ENCODE data around the gene ERC2.

ERC2 gene

GRCh38 chr3:55620351-55621025 lies 847.8 kb downstream of the ERC2 start:
- no peaks in the 10 kb centered on the region for H3K27me3 ChIP-seq (ENCODE audit: control insufficient read depth, insufficient read depth, low read length)
- H3K79me2 ChIP-seq, result no peaks in the 10 kb centered on the region
- no peak overlapping the region for H3K4me2 ChIP-seq (ENCODE audit: low read length)
- H3K9ac ChIP-seq, result no peak overlapping the region
- TF ChIP-seq, protein P1, sequence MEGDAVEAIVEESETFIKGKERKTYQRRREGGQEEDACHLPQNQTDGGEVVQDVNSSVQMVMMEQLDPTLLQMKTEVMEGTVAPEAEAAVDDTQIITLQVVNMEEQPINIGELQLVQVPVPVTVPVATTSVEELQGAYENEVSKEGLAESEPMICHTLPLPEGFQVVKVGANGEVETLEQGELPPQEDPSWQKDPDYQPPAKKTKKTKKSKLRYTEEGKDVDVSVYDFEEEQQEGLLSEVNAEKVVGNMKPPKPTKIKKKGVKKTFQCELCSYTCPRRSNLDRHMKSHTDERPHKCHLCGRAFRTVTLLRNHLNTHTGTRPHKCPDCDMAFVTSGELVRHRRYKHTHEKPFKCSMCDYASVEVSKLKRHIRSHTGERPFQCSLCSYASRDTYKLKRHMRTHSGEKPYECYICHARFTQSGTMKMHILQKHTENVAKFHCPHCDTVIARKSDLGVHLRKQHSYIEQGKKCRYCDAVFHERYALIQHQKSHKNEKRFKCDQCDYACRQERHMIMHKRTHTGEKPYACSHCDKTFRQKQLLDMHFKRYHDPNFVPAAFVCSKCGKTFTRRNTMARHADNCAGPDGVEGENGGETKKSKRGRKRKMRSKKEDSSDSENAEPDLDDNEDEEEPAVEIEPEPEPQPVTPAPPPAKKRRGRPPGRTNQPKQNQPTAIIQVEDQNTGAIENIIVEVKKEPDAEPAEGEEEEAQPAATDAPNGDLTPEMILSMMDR (IDR thresholded peaks at IDR 0.05), result no peak
- H3K9me3 ChIP-seq (ENCODE audit: control insufficient read depth, low read length), result no peaks in the 10 kb centered on the region
- H3K4me3 ChIP-seq (ENCODE audit: low read depth, low read length), result no peak overlapping the region
- H2AFZ ChIP-seq, result no peak overlapping the region
- H3K27ac ChIP-seq, result no peak overlapping the region
- no peaks in the 10 kb centered on the region for H3K36me3 ChIP-seq (ENCODE audit: control insufficient read depth, insufficient read depth, low read length)
- H3K4me1 ChIP-seq, result peaks cover 12% of the 10 kb centered on the region

DNA sequence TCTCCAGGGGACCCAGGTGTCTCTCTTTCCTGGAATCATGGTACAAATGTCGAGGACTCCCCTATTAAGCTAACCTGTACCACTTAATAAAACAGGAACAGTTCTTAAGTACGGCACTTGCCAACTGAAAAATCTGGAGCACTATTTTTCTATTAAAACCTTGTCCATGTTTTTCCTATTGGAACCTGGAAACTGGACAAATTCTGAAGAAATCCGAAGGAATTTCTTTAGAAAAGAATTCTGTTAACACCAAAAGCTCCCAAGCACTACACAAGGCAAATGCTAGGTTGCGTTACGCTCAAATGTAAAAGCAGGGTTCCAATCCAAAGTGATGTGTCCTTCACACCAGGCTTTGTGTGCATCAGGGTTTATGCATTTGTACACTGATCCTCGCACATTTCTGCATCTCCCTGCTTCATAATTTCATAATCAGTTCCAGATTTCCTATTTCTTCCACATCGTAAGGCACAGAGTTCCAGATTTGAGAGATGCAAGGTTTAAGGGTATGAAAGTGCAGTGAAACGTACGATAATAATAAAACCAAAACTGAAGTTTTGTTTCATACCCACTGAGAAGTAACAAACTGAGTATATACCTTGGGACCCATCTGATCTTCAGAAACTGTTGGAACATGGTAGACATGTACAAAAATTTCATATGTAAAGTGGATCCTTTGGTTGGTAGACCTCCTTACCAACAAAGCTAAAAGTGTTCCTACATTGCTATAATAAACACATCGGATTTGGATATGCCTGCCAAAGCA lies 849.0 kb downstream of the ERC2 start:
- H3K4me2 ChIP-seq (ENCODE audit: low read length), result no peak overlapping the region
- no peak overlapping the region for H3K27ac ChIP-seq
- H3K79me2 ChIP-seq, result no peaks in the 10 kb centered on the region
- no peak overlapping the region for H3K4me3 ChIP-seq (ENCODE audit: low read depth, low read length)
- peaks cover 12% of the 10 kb centered on the region for H3K4me1 ChIP-seq
- no peaks in the 10 kb centered on the region for H3K36me3 ChIP-seq (ENCODE audit: control insufficient read depth, insufficient read depth, low read length)
- TF ChIP-seq, protein P1 (IDR thresholded peaks at IDR 0.05), result no peak
- no peaks in the 10 kb centered on the region for H3K9me3 ChIP-seq (ENCODE audit: control insufficient read depth, low read length)
- H3K27me3 ChIP-seq (ENCODE audit: control insufficient read depth, insufficient read depth, low read length), result no peaks in the 10 kb centered on the region
- no peak overlapping the region for H2AFZ ChIP-seq
- no peak overlapping the region for H3K9ac ChIP-seq

DNA sequence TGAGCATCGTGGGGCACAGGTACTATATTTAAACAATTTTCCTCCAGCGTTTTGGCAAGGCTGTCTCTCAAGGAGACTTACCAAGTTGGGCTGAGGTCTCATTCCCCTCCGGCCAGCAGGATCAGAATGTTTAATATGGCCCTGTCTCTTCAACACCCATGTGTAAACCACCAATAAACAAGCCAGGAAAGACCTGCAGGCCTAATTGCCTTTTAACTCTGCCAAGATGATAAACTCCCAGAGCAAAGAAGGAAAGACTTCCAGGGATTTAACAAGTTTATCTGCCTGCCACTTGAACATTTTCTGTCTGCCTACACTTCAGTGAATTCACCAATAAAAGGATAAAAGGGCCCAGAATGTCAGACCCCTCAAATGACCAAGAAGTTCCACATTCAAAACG lies 850.9 kb downstream of the ERC2 start:
- H3K4me2 ChIP-seq (ENCODE audit: low read length), result no peak overlapping the region
- no peaks in the 10 kb centered on the region for H3K27me3 ChIP-seq (ENCODE audit: control insufficient read depth, insufficient read depth, low read length)
- H3K9ac ChIP-seq, result no peak overlapping the region
- no peaks in the 10 kb centered on the region for H3K36me3 ChIP-seq (ENCODE audit: control insufficient read depth, insufficient read depth, low read length)
- H3K9me3 ChIP-seq (ENCODE audit: control insufficient read depth, low read length), result no peaks in the 10 kb centered on the region
- no peaks in the 10 kb centered on the region for H3K79me2 ChIP-seq
- H3K27ac ChIP-seq, result no peak overlapping the region
- TF ChIP-seq, protein P1 (IDR thresholded peaks at IDR 0.05), result no peak
- no peak overlapping the region for H2AFZ ChIP-seq
- no peak overlapping the region for H3K4me3 ChIP-seq (ENCODE audit: low read depth, low read length)
- H3K4me1 ChIP-seq, result peaks cover 4% of the 10 kb centered on the region

GRCh38 chr3:55616803-55617202 lies 851.5 kb downstream of the ERC2 start:
- Histone ChIP-seq H3K9ac (no peak overlapping the region), H3K9me3 (ENCODE audit: control insufficient read depth, low read length) (no peaks in the 10 kb centered on the region), H3K27me3 (ENCODE audit: control insufficient read depth, insufficient read depth, low read length) (no peaks in the 10 kb centered on the region), H3K27ac (no peak overlapping the region), H3K4me1 (no peaks in the 10 kb centered on the region), H3K4me3 (ENCODE audit: low read depth, low read length) (no peak overlapping the region), H2AFZ (no peak overlapping the region), H3K4me2 (ENCODE audit: low read length) (no peak overlapping the region), H3K79me2 (no peaks in the 10 kb centered on the region), H3K36me3 (ENCODE audit: control insufficient read depth, insufficient read depth, low read length) (no peaks in the 10 kb centered on the region)
- TF ChIP-seq, protein P1 (IDR thresholded peaks at IDR 0.05), result no peak
